Measurements from ENCODE around the gene FRMD8. TPM values are rescaled to one million over a fixed set of nuclear protein-coding genes. Genes with fewer than 3 reads are reported as not detected.

Gene FRMD8
- total and polyA plus RNA-seq, 2 of the 8 experiments (the other 6 are each of a cell fraction or from before 2014, with no cell fraction given), result 15.0 to 19.2 TPM

GRCh38 chr11:65430406-65431217, 44.2 kb downstream of the FRMD8 start:
- peaks cover 0 to 21% (median 7%) of the 10 kb centered on the region in 4 experiments; a peak in 6 of 7 replicates for H3K4me1 ChIP-seq (replicated peaks in 1 of 4; ENCODE audit: control insufficient read depth in 3 of 4, insufficient read depth in 4 of 4, low read length in 3 of 4)
- no peak overlapping the region for H2BK12ac ChIP-seq (ENCODE audit: low read depth, low read length)
- FAIRE-seq (no peak), DNase-seq (ENCODE audit: low read depth in 1 of 2, low spot score in 2 of 2) (no peak)
- H3K36me3 ChIP-seq (ENCODE audit: control insufficient read depth in 2 of 4, insufficient read depth in 4 of 4, low read length in 3 of 4), result no peaks in the 10 kb centered on the region
- no peak overlapping the region for H3K18ac ChIP-seq (ENCODE audit: extremely low read depth, low read length)
- H2BK120ac ChIP-seq (replicated peaks; ENCODE audit: low read depth, low read length), result no peak overlapping the region
- H4K91ac ChIP-seq (replicated peaks; ENCODE audit: insufficient read length, low read length), result no peak overlapping the region
- H3K27me3 ChIP-seq (replicated peaks in 1 of 4; ENCODE audit: control insufficient read depth in 3 of 4, extremely low read depth in 1 of 4, insufficient read depth in 3 of 4, low read length in 3 of 4), result no peaks in the 10 kb centered on the region
- no peaks in the 10 kb centered on the region for H3K23me2 ChIP-seq (ENCODE audit: low read depth, low read length)
- H3K79me1 ChIP-seq (ENCODE audit: low read depth, low read length), result peaks cover 6% of the 10 kb centered on the region; the same call in 1 of the 2 replicates
- peaks cover 0 to 16% of the 10 kb centered on the region in 2 experiments for H4K20me1 ChIP-seq (replicated peaks in 1 of 2; ENCODE audit: control insufficient read depth in 1 of 2, insufficient read depth in 2 of 2, low read length in 2 of 2)
- H3K79me2 ChIP-seq (ENCODE audit: control insufficient read depth in 1 of 2, insufficient read depth in 2 of 2, low read length in 2 of 2), result peaks cover 0 to 10% of the 10 kb centered on the region in 2 experiments; a peak in 2 of 4 replicates
- no peak overlapping the region for H2AK5ac ChIP-seq (ENCODE audit: low read depth, low read length)
- POLR2A ChIA-PET (ENCODE audit: partially characterized antibody), result interaction anchor here (0.9 to 20.8 kb wide), 5 partner anchors 12 to 74 kb away, joined by 4 to 826 read pairs (median 4); partner anchors contain the start of gene MALAT1
- no peak overlapping the region for H4K8ac ChIP-seq (ENCODE audit: extremely low read depth, insufficient read depth, low read length)
- no peak overlapping the region for H3K27ac ChIP-seq (ENCODE audit: low read depth, low read length)
- no peak overlapping the region for H3K4me3 ChIP-seq (ENCODE audit: extremely low read depth in 1 of 4, insufficient read depth in 2 of 4, low read depth in 3 of 4, low read length in 4 of 4)
- H2BK5ac ChIP-seq (ENCODE audit: low read depth, low read length), result no peak overlapping the region
- CTCF ChIA-PET (ENCODE audit: partially characterized antibody), result interaction anchor here (0.8 to 2.5 kb wide), 6 partner anchors 10 to 155 kb away, joined by 3 to 16 read pairs (median 3); no protein-coding TSS in a partner anchor
- H3K56ac ChIP-seq (replicated peaks; ENCODE audit: insufficient read length, low read depth, low read length), result no peak overlapping the region
- no peak overlapping the region for H4K5ac ChIP-seq (ENCODE audit: insufficient read length, low read depth, low read length)
- no peak overlapping the region for H3K4ac ChIP-seq (replicated peaks; ENCODE audit: insufficient read length, low read depth, low read length)
- no peak overlapping the region for H2AFZ ChIP-seq (ENCODE audit: low read length)
- H3K23ac ChIP-seq (ENCODE audit: insufficient read length), result no peak overlapping the region
- no peak overlapping the region for H2BK20ac ChIP-seq (ENCODE audit: low read length)
- 86% methylated on average over 6 of the region's 6 CpGs; no CpG with 5 or more reads in 1 of the 2 experiments for WGBS, 2 experiments (ENCODE audit: extremely low coverage in 1 of 2, insufficient coverage in 1 of 2, insufficient read length in 1 of 2, insufficient replicate concordance in 2 of 2, low coverage in 1 of 2, low lambda C conversion rate in 2 of 2, missing lambda C conversion rate in 1 of 2)
- no peak overlapping the region; the same call in 1 of the 2 replicates for H2BK15ac ChIP-seq (ENCODE audit: low read length)
- no peak overlapping the region for H3K9ac ChIP-seq (replicated peaks in 1 of 4; ENCODE audit: extremely low read depth in 1 of 4, low read depth in 3 of 4, low read length in 3 of 4)
- H3K14ac ChIP-seq (ENCODE audit: insufficient read length), result no peak overlapping the region
- no peaks in the 10 kb centered on the region for H3K9me3 ChIP-seq (ENCODE audit: insufficient read depth in 2 of 2, low read depth in 1 of 2, low read length in 1 of 2)
- TF ChIP-seq SRF (IDR thresholded peaks at IDR 0.05; ENCODE audit: low read depth, low read length), result no peak
- TF ChIP-seq FOSL1 (IDR thresholded peaks at IDR 0.05; ENCODE audit: insufficient read depth, low read depth, low read length), result no peak
- no peak for TF ChIP-seq KDM5A (IDR thresholded peaks at IDR 0.05; ENCODE audit: low read length)
- no peak for TF ChIP-seq NRF1 (IDR thresholded peaks at IDR 0.05; ENCODE audit: low read depth, low read length)
- peak overlapping the region in 1 of 2 experiments; percentile 3; a peak in 1 of 4 replicates for H3K4me2 ChIP-seq (ENCODE audit: insufficient read depth in 1 of 2, low read depth in 2 of 2, low read length in 2 of 2)

Measured in H1 (cell line).